GM23338 (cell line): Measurements from ENCODE around the gene TNPO3.

Source experiments
- CTCF ChIP-seq, 2 experiments: fragments of 200-600 bp in 1 of 2; sonication (generic) in 1 of 2; conservative IDR thresholded peaks; 2 replicates each; pipeline versions ENCODE4 v1.5.1 to v1.6.1; 2016 to 2017; ENCODE audit warnings: antibody characterized with exemption in 2 of 2, low read depth in 2 of 2, mild to moderate bottlenecking in 2 of 2, moderate library complexity in 1 of 2
- ETS1 ChIP-seq: IDR thresholded peaks from 2 replicates; pipeline ENCODE4 v1.6.1; 2016; ENCODE audit warnings: antibody characterized with exemption
- EZH2 ChIP-seq: fragments of 200-600 bp; sonication (generic); IDR thresholded peaks from one replicate; pipeline ENCODE4 v1.8.0; 2017; ENCODE audit warnings: antibody characterized with exemption, mild to moderate bottlenecking, low read depth; ENCODE audit not compliant: unreplicated experiment
- JUNB ChIP-seq: IDR thresholded peaks from one replicate; pipeline ENCODE4 v1.6.1; 2016; ENCODE audit warnings: antibody characterized with exemption; ENCODE audit not compliant: unreplicated experiment
- POLR2AphosphoS5 ChIP-seq: IDR thresholded peaks from 2 replicates; pipeline ENCODE4 v1.6.1; 2016; ENCODE audit warnings: antibody characterized with exemption, low read depth
- REST ChIP-seq: IDR thresholded peaks from one replicate; pipeline ENCODE4 v1.6.1; 2018; ENCODE audit warnings: antibody characterized with exemption; ENCODE audit not compliant: unreplicated experiment

- TF ChIP-seq EZH2 (no peak), POLR2AphosphoS5 (no peak), ETS1 (no peak), CTCF (conservative IDR thresholded peaks at IDR 0.05; ENCODE audit: low read depth in 2 of 2) (no peak), REST (no peak), JUNB (no peak)
Observed at GRCh38 chr7:128923411-128923800, 131.5 kb downstream of the TNPO3 start.
